DLD1 (cell line): Measurements from ENCODE around the gene ADAMTS20.

Experiments used
- in situ Hi-C: cut with HindIII; loops from 2 replicates; pipeline ENCODE4 v1.10.0; 2017; ENCODE audit warnings: low sequenced_read_pairs

Gene ADAMTS20

DNA sequence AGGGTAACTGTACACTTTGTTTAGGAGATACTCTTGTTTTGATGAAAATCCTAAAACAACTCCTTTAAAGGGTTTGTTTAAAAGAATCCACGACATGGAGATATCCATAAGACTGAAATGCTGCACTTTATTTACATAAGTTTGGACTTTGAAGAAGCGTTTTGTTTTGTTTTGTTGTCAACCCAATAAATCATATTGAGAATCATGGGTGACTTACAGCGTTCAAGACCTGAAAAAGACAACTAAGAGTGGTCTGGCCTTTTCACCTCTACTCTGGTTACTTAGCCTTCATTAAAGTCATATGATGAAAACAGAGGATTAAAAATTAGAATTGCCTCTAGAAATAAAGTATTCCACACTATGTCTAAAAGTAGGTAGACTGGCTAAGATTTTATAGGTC is 234.8 kb downstream of the ADAMTS20 start:
- in situ Hi-C loops: no loop called here

GRCh38 chr12:43316520-43316919 is 235.5 kb downstream of the ADAMTS20 start:
- in situ Hi-C loops: no loop called here

DNA sequence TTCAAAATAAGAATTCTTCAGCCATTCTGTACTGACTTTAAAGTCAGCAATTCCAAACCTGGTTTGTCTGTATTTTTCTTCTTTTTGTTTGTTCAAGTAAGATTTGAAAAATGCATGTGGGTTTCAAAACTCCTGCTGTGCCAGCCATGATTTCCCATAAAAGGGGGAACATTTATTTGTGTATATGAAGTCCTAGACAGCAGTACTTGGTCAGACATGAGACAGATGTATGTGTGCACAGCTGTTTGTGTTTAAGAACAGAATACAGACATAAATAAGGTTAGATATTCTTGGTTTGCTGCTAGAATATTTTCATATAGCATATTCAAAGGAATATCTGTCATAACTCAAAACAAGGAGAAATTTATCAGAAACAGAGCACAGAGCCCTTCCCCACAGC is 236.0 kb downstream of the ADAMTS20 start:
- in situ Hi-C loops: no loop called here

GRCh38 chr12:43312991-43313505 is 239.0 kb downstream of the ADAMTS20 start:
- in situ Hi-C loops: no loop called here

DNA sequence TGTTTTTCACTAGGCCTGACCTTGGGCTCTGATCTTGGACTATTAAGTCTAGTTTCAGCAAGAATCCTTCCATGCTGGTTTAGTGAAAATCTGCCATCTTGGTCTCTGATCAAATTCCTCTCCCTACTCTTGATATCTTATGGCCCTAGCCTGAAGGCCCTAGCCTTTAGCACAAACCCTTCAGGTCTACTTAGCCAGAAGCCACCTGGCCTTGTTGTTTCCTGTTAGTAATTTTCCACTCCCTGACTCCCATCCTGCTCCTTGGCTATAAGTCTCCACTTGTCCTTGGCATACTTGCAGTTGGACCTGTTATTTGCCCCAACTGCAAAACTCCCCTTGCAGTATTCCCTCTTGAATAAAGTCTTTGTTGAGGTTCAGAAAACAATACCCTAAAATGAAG is 241.4 kb downstream of the ADAMTS20 start:
- in situ Hi-C loops: no loop called here

- in situ Hi-C loops: no loop called here
Observed at GRCh38 chr12:43309959-43310358, 242.0 kb downstream of the ADAMTS20 start.

DNA sequence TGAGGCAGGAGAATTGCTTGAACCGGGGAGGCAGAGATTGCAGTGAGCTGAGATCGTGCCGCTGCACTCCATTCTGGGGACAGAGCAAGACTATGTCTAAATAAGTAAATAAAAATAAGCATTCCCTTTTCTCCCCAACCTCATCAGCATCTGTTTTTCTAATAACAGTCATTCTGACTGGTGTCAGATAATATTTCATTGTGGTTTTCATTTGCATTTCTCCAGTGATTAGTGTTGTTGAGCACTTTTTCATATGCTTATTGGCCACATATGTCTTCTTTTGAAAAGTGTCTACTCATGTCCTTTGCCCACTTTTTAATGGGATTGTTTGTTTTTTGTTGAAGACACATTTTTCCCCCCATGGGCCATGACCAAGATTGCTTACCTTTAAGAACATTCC is 243.2 kb downstream of the ADAMTS20 start:
- in situ Hi-C loops: no loop called here

- in situ Hi-C loops: no loop called here
Observed at GRCh38 chr12:43307126-43307525, 244.9 kb downstream of the ADAMTS20 start.

DNA sequence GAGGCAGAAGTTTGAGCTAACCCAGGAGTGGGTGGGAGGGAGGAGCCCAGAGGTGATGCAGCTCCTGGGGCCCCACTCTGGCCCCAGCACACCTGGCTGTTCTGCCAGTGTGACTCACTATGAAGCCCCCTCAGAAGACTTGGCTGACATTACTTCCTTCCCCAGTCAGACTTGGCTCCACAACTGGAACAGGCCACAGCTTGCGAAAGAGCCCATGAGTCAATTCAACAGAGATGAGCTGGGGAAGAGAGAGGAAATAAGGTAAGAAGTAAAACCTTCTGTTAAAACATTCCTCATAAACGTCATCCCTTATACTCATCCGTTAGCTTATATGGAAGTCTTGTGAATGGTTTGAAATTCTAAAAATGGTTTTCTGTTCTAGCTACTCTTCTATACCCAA is 245.9 kb downstream of the ADAMTS20 start:
- in situ Hi-C loops: no loop called here

DNA sequence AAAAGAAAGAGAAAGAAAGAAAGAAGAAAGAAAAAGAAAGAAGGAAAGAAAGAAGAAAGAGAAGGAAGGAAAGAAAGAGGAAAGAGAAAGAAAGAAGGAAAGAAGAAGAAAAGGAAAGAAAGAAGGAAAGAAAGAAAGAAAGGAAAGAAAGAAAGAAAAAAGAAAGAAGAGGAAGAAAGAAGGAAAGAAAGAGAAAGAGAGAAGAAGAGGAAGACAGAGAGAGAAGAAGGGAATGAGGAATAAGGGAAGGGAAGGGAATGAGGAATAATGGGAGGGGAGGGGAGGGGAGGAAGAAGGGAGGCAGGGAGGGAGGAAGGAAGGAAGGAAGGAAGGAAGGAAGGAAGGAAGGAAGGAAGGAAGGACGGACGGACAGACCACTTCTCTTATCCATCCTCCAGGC is 246.9 kb downstream of the ADAMTS20 start:
- in situ Hi-C loops: no loop called here
